Thyroid gland (tissue), 4 donors: Measurements from ENCODE around the gene NOSIP.

Experiments
- POLR2A ChIP-seq, 2 donors: fragments of 450-650 bp; IDR thresholded peaks; one replicate each; pipeline ENCODE4 v1.6.1; 2017; ENCODE audit warnings: antibody characterized with exemption in 2 of 2, mild to moderate bottlenecking in 2 of 2, moderate library complexity in 1 of 2
- TF ChIP-seq, protein P1 (sequence below), 6 experiments: fragments of 200-600 bp in 3 of 6; fragments of 450-650 bp in 3 of 6; sonication (generic) in 3 of 6; IDR thresholded peaks; one replicate each; pipeline ENCODE4 v1.5.1; 2016 to 2019; ENCODE audit warnings: antibody characterized with exemption in 6 of 6, mild to moderate bottlenecking in 2 of 6, inconsistent platforms in 1 of 6, moderate library complexity in 1 of 6

GRCh38 chr19:49520705-49521319, 59.5 kb downstream of the NOSIP start:
- TF ChIP-seq, protein P1, sequence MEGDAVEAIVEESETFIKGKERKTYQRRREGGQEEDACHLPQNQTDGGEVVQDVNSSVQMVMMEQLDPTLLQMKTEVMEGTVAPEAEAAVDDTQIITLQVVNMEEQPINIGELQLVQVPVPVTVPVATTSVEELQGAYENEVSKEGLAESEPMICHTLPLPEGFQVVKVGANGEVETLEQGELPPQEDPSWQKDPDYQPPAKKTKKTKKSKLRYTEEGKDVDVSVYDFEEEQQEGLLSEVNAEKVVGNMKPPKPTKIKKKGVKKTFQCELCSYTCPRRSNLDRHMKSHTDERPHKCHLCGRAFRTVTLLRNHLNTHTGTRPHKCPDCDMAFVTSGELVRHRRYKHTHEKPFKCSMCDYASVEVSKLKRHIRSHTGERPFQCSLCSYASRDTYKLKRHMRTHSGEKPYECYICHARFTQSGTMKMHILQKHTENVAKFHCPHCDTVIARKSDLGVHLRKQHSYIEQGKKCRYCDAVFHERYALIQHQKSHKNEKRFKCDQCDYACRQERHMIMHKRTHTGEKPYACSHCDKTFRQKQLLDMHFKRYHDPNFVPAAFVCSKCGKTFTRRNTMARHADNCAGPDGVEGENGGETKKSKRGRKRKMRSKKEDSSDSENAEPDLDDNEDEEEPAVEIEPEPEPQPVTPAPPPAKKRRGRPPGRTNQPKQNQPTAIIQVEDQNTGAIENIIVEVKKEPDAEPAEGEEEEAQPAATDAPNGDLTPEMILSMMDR (IDR thresholded peaks at IDR 0.05) = no peak
- TF ChIP-seq POLR2A (IDR thresholded peaks at IDR 0.05) = no peak
